ENCODE results near the gene DUSP14. TPM values are rescaled to one million over a fixed set of nuclear protein-coding genes. Genes with fewer than 3 reads are reported as not detected.

Gene DUSP14
- total RNA-seq, 4 donors from 2014 or later = 52.7 to 74.5 (median 59.0) TPM

- DNase-seq = no peak
- Histone ChIP-seq H3K27ac (no peak overlapping the region), H3K36me3 (peaks cover 40% of the 10 kb centered on the region in 2 donors), H3K4me3 (replicated peaks in 1 of 3) (no peak overlapping the region), H3K27me3 (no peaks in the 10 kb centered on the region), H3K4me1 (no peaks in the 10 kb centered on the region), H3K9me3 (no peaks in the 10 kb centered on the region)
- TF ChIP-seq POLR2A (IDR thresholded peaks at IDR 0.05) = no peak
- no peak for TF ChIP-seq CTCF (IDR thresholded peaks at IDR 0.05)
- 97 to 100% methylated on average over 2 of the region's 2 CpGs for WGBS, 2 donors
- intact Hi-C loops (cut with DNase I) = no loop called here
Measured at GRCh38 chr17:37557482-37557881, 67.8 kb downstream of the DUSP14 start.

GRCh38 chr17:37558299-37558698, 68.6 kb downstream of the DUSP14 start:
- DNase-seq = no peak
- WGBS, 2 donors = 92 to 93% methylated on average over 2 of the region's 2 CpGs
- no peaks in the 10 kb centered on the region for H3K4me1 ChIP-seq

GRCh38 chr17:37562016-37562745, 72.5 kb downstream of the DUSP14 start:
- H3K4me1 ChIP-seq = no peaks in the 10 kb centered on the region
- H3K36me3 ChIP-seq = peaks cover 38 to 42% of the 10 kb centered on the region in 2 donors
- intact Hi-C loops (cut with DNase I) = no loop called here
- no peaks in the 10 kb centered on the region for H3K27me3 ChIP-seq
- WGBS, 2 donors = 95% methylated on average over 5 of the region's 5 CpGs
- DNase-seq = no peak
- H3K27ac ChIP-seq = no peak overlapping the region
- TF ChIP-seq CTCF (IDR thresholded peaks at IDR 0.05) (no peak), POLR2A (IDR thresholded peaks at IDR 0.05) (no peak)
- H3K4me3 ChIP-seq (replicated peaks in 1 of 3) = no peak overlapping the region
- H3K9me3 ChIP-seq = no peaks in the 10 kb centered on the region

More at GRCh38 chr17:37558299-37558698, 68.6 kb downstream of the DUSP14 start:
- Histone ChIP-seq H3K27ac (no peak overlapping the region), H3K9me3 (no peaks in the 10 kb centered on the region), H3K27me3 (no peaks in the 10 kb centered on the region), H3K36me3 (peaks cover 33 to 35% of the 10 kb centered on the region in 2 donors), H3K4me3 (replicated peaks in 1 of 3) (no peak overlapping the region)
- intact Hi-C loops (cut with DNase I) = no loop called here
- TF ChIP-seq POLR2A (IDR thresholded peaks at IDR 0.05) (no peak), CTCF (IDR thresholded peaks at IDR 0.05) (no peak)

Other genes with a start within 250 kb of the DUSP14 start
- gene C17orf78, start 113.9 kb upstream of the DUSP14 start, total RNA-seq = not detected
- gene ACACA, start 83.1 kb upstream of the DUSP14 start, total RNA-seq = 10 to 100 TPM; 27.2 to 55.7 (median 38.4) TPM
- gene TADA2A, start 83.0 kb upstream of the DUSP14 start, total RNA-seq = 10 to 100 TPM; 19.3 to 33.2 (median 22.1) TPM
- 10 to 100 TPM; 33.4 to 54.1 (median 41.6) TPM for gene SYNRG, start 119.5 kb downstream of the DUSP14 start, total RNA-seq
- gene DDX52, start 153.6 kb downstream of the DUSP14 start, total RNA-seq = 10 to 100 TPM; 17.2 to 27.9 (median 20.3) TPM